Esophagus muscularis mucosa (tissue), 3 donors: ENCODE measurements around the gene OGFOD2.

ENCODE experiments used
- CTCF ChIP-seq, 3 experiments: fragments of 200-600 bp in 2 of 3; fragments of 450-650 bp in 1 of 3; sonication (generic) in 2 of 3; IDR thresholded peaks; one replicate each; pipeline ENCODE4 v1.5.1; 2017 to 2019; ENCODE audit warnings: antibody characterized with exemption in 3 of 3, mild to moderate bottlenecking in 2 of 3, moderate library complexity in 1 of 3
- POLR2AphosphoS5 ChIP-seq, 2 donors: sonication (generic); formaldehyde crosslinking; IDR thresholded peaks; one replicate each; pipeline ENCODE4 v1.6.1; 2017; ENCODE audit warnings: antibody characterized with exemption in 2 of 2

DNA sequence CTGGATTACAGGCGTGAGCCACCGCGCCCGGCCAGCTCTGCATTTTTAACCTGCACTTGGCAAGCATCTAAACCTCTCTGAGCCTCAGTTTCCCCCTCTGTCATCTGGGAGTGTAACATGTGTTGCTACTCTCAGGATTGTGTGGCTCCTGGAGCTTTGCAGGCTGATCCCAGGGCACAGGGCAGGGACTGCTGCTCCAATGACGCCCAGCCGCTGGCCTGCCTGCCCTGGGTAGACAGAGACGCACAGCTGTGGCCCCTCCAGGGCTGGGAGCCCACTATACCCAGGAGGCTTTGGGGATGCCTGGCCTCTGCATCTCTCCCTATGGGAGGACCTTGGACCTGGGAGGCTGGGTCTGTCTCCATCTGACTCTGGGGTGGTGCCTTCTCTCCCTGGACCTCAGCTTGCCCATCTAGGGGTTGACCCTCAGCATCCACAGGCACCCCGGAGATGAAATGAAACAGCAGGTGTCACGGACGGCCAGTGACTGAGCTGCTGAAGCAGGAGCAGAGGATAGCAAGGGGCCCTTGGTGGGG, 19.2 kb downstream of the OGFOD2 start:
- no peak for TF ChIP-seq CTCF (IDR thresholded peaks at IDR 0.05)
- no peak for TF ChIP-seq POLR2AphosphoS5 (IDR thresholded peaks at IDR 0.05)
